PC-9 (cell line): ENCODE measurements around the gene DNAH14. TPM values are rescaled to one million over a fixed set of nuclear protein-coding genes. Genes with fewer than 3 reads are reported as not detected.

Source experiments
- BruUV-seq: library from RNA; stranded (reverse); fragments of 400-500 nt; replicated peaks from 2 replicates; lab custom pipeline; 2021; lab: Mats Ljungman, UMichigan
- CTCF ChIA-PET: fragments of 300-600 bp; sonication (Branson Sonifier 250); formaldehyde crosslinking; loops from one replicate; lab custom pipeline; 2022; ENCODE audit warnings: antibody characterized with exemption; lab: Charles Lee
- POLR2A ChIA-PET: fragments of 300-600 bp; sonication (Branson Sonifier 250); formaldehyde crosslinking; loops from one replicate; lab custom pipeline; 2022; ENCODE audit warnings: antibody characterized with exemption; ENCODE audit not compliant: unreplicated experiment; lab: Charles Lee
- DNase-seq, 2 experiments: peaks; one replicate each; pipeline versions ENCODE4 v3.0.0 to v3.0.0-alpha.2; 2015 to 2022; ENCODE audit warnings: mixed read lengths in 1 of 2
- H2AFZ ChIP-seq: fragments of 200-600 bp; sonication (generic); 2 replicates; pipeline ENCODE4 v1.8.1; 2017; ENCODE audit warnings: antibody characterized with exemption
- H3F3A ChIP-seq: fragments of 200-600 bp; sonication (generic); 2 replicates; pipeline ENCODE4 v1.8.1; 2017; ENCODE audit warnings: antibody characterized with exemption, mild to moderate bottlenecking, low read depth; ENCODE audit not compliant: insufficient read depth
- H3K27ac ChIP-seq: fragments of 200-600 bp; sonication (generic); 2 replicates; pipeline ENCODE4 v1.6.1; 2016; ENCODE audit warnings: mixed run types
- H3K27me3 ChIP-seq: fragments of 200-600 bp; sonication (generic); 2 replicates; pipeline ENCODE4 v1.6.1; 2016; ENCODE audit warnings: low read depth, mixed run types; ENCODE audit not compliant: insufficient read depth
- H3K36me3 ChIP-seq: fragments of 200-600 bp; sonication (generic); 2 replicates; pipeline ENCODE4 v1.6.1; 2016; ENCODE audit warnings: low read depth, mixed run types
- H3K4me1 ChIP-seq: fragments of 200-600 bp; sonication (generic); replicated peaks from 2 replicates; pipeline ENCODE4 v1.6.1; 2016; ENCODE audit warnings: mixed run types; ENCODE audit not compliant: insufficient read depth
- H3K4me2 ChIP-seq: fragments of 200-600 bp; sonication (generic); 2 replicates; pipeline ENCODE4 v1.6.1; 2017; ENCODE audit warnings: mixed run types
- H3K4me3 ChIP-seq: fragments of 200-600 bp; sonication (generic); 2 replicates; pipeline ENCODE4 v1.6.1; 2016; ENCODE audit warnings: mixed run types
- H3K79me2 ChIP-seq: fragments of 200-600 bp; sonication (generic); 2 replicates; pipeline ENCODE4 v1.6.1; 2017; ENCODE audit warnings: low read depth, mixed run types
- H3K9me2 ChIP-seq: fragments of 200-600 bp; sonication (generic); 2 replicates; pipeline ENCODE4 v1.8.1; 2017; ENCODE audit warnings: mild to moderate bottlenecking; ENCODE audit not compliant: insufficient read depth
- H3K9me3 ChIP-seq: fragments of 200-600 bp; sonication (generic); 2 replicates; pipeline ENCODE4 v1.8.1; 2016; ENCODE audit warnings: low read depth; ENCODE audit not compliant: insufficient read depth
- H4K20me1 ChIP-seq: fragments of 200-600 bp; sonication (generic); 2 replicates; pipeline ENCODE4 v1.8.1; 2017; ENCODE audit not compliant: insufficient read depth
- EZH2 ChIP-seq: fragments of 200-600 bp; sonication (generic); IDR thresholded peaks from 2 replicates; pipeline ENCODE4 v1.8.0; 2017; ENCODE audit warnings: antibody characterized with exemption, low read depth
- intact Hi-C: fragments of 100-400 bp; cut with micrococcal nuclease; formaldehyde crosslinking; loops from one replicate; pipeline ENCODE4 v1.10.0; 2022; ENCODE audit not compliant: unreplicated experiment
- total RNA-seq: library from RNA; stranded (reverse); gene quantifications from 2 replicates; pipeline ENCODE4 v1.2.3, GENCODE V29; 2021
- TF ChIP-seq, protein P1 (sequence below): fragments of 200-600 bp; sonication (generic); conservative IDR thresholded peaks from 2 replicates; pipeline ENCODE4 v1.6.1; 2017; ENCODE audit warnings: mixed run types, antibody characterized with exemption, mild to moderate bottlenecking, moderate library complexity

Gene DNAH14
- total RNA-seq, 1 experiment from 2014 or later, result 48.8 TPM

DNA sequence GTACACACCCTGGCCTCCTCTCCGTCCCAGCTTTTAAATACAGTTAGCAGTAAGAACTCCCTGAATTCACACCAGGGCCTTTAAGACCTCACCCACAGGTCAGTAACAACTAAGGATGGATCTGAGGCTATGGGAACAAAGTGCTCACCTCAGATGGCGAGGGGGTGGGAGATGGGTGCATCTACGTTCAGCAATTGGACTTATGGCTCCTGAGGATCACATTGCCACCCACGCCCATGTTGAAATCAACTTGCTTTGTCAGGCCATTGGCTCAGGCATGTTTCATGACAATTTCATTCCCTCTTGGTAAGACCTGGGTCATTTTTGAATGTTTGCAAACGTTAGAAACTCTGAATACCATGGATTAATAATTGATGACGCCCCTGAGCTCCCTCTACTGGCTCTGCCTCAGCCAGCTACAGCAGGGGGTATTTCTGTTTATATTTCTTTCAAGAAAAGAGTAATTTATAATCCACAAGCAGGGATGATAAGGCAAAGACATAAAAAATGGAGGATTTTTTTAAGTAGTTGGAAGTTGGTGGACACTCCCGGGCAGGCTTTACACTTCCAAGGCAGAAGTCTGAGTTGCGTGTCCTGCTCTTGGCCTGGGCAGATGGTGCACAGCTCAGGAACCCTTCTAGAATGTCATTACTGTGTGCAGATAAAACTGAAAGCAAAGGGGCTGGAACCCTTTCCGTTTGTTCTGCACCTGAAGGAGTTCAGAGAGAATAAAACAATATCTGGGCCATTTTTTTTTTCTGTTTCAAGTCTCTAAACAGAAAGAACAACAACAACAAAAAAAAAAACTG is 512.0 kb downstream of the DNAH14 start:
- Histone ChIP-seq H3K27ac (no peak overlapping the region), H3K9me2 (no peaks in the 10 kb centered on the region), H2AFZ (no peak overlapping the region), H3K4me1 (peaks cover 24% of the 10 kb centered on the region), H3F3A (peaks cover 19% of the 10 kb centered on the region), H3K27me3 (no peaks in the 10 kb centered on the region), H4K20me1 (no peaks in the 10 kb centered on the region), H3K36me3 (no peaks in the 10 kb centered on the region), H3K4me3 (no peak overlapping the region), H3K4me2 (no peak overlapping the region), H3K9me3 (no peaks in the 10 kb centered on the region), H3K79me2 (no peaks in the 10 kb centered on the region)
- BruUV-seq, result no TSS peak
- ChIA-PET CTCF (interaction anchor here (0.7 to 1.6 kb wide), 3 partner anchors 13 to 24 kb away, joined by 4 to 11 read pairs (median 5); partner anchors contain the start of gene LBR), POLR2A (interaction anchor here (0.6 kb wide), 2 partner anchors 98 to 103 kb away, joined by 3 to 5 read pairs; no protein-coding TSS in a partner anchor)
- intact Hi-C loops, result no loop called here
- TF ChIP-seq EZH2, result no peak
- TF ChIP-seq, protein P1, sequence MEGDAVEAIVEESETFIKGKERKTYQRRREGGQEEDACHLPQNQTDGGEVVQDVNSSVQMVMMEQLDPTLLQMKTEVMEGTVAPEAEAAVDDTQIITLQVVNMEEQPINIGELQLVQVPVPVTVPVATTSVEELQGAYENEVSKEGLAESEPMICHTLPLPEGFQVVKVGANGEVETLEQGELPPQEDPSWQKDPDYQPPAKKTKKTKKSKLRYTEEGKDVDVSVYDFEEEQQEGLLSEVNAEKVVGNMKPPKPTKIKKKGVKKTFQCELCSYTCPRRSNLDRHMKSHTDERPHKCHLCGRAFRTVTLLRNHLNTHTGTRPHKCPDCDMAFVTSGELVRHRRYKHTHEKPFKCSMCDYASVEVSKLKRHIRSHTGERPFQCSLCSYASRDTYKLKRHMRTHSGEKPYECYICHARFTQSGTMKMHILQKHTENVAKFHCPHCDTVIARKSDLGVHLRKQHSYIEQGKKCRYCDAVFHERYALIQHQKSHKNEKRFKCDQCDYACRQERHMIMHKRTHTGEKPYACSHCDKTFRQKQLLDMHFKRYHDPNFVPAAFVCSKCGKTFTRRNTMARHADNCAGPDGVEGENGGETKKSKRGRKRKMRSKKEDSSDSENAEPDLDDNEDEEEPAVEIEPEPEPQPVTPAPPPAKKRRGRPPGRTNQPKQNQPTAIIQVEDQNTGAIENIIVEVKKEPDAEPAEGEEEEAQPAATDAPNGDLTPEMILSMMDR, result no peak; the same call in 1 of the 2 replicates
- no peak for DNase-seq

DNA sequence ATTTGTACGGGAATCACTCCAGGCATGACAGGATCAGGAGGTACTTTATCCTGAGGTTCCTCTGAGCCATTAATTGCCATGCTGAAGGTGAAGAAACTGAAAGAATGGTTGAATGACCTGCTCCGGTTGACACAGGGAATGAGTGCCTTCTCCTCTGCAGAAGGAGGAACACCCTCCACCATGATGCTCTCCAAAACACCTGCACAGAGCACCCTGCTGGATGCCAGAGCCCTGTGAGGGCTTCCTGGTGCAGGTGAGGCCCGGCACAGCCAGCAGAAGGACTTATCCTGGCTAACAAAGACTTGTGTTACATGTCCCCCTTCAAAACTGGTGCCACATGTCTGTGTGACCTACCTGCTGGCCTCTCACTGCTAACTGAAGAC is 512.6 kb downstream of the DNAH14 start:
- Histone ChIP-seq H3K4me1 (peaks cover 30% of the 10 kb centered on the region), H3K36me3 (no peaks in the 10 kb centered on the region), H3K4me2 (no peak overlapping the region), H3K9me3 (no peaks in the 10 kb centered on the region), H2AFZ (no peak overlapping the region), H4K20me1 (no peaks in the 10 kb centered on the region), H3K27me3 (no peaks in the 10 kb centered on the region), H3K4me3 (no peak overlapping the region), H3F3A (peaks cover 25% of the 10 kb centered on the region), H3K9me2 (no peaks in the 10 kb centered on the region), H3K27ac (no peak overlapping the region), H3K79me2 (no peaks in the 10 kb centered on the region)
- no peak for DNase-seq
- intact Hi-C loops, result no loop called here
- ChIA-PET CTCF (interaction anchor here (0.8 kb wide), 1 partner anchor 23 kb away, joined by 5 read pairs; no protein-coding TSS in a partner anchor), POLR2A (no interaction called here)
- no TSS peak for BruUV-seq
- no peak for TF ChIP-seq EZH2
- TF ChIP-seq, protein P1, result no peak

DNA sequence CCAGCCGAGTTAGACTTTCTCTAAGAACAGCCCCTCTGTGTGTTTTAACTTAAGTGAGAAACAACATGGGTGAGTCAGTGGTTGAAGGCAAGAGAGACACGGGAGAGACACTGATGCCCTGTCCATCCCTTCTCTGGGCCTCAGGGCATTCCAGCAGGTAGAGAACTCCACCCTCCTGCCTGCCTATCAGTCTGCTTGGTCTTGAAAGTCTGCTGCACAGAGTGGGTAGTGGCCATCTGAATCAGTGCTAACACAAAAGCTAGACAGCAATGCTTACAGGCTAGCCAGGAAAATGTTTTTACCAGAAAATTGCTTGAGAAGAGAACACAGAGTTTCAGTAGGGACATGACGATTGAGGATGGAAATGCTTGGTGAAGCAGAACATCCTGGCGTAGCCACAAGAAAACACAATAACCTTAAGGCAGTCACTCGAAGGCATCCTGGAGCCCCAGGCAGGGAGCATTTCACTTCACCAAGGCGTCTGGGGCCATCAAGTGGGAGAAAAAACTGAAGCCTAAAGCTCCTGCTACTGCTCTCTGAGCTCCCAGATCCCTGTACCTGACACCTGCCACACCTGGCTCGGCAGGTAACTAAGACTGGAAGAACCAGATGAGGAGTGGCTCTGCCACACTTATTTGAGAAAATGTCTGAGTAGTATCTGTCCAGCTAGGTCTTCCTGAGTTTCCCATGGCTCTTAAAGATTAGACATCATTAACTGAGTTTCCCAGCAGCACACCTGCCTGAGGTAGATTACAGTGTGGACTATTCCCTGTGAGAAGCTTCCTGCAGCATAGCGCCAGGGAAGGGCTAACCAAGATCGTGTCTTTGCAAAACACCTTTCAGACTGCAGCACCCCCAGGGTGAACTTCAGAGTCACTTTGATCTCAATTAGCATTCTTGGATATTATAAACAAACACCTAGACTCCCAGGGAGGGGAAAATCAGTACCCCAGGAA is 516.4 kb downstream of the DNAH14 start:
- DNase-seq, result peak; percentile 73 to 94
- no peak overlapping the region for H2AFZ ChIP-seq

More for the DNA sequence above, 516.4 kb downstream of the DNAH14 start:
- H3K27me3 ChIP-seq, result no peaks in the 10 kb centered on the region
- ChIA-PET CTCF (interaction anchor here (0.7 to 1.2 kb wide), 3 partner anchors 19 to 619 kb away, joined by 3 to 4 read pairs (median 3); no protein-coding TSS in a partner anchor), POLR2A (interaction anchor here (0.5 to 1.2 kb wide), 8 partner anchors 8 to 1741 kb away, joined by 3 to 22 read pairs (median 5); partner anchors contain the start of gene TMEM63A)
- no peaks in the 10 kb centered on the region for H3K79me2 ChIP-seq
- intact Hi-C loops, result loop anchor here (1.0 to 5.0 kb wide), 3 partner anchors 14 to 1744 kb away; partner anchors contain the start of gene LBR
- H4K20me1 ChIP-seq, result no peaks in the 10 kb centered on the region
- H3K27ac ChIP-seq, result peak overlapping the region; percentile 95
- no peaks in the 10 kb centered on the region for H3K9me2 ChIP-seq
- H3K4me1 ChIP-seq, result peaks cover 67% of the 10 kb centered on the region
- H3K4me3 ChIP-seq, result peak overlapping the region; percentile 30; the same call in 1 of the 2 replicates
- H3K4me2 ChIP-seq, result peak overlapping the region; percentile 73
- no peaks in the 10 kb centered on the region for H3K36me3 ChIP-seq
- no peak for TF ChIP-seq EZH2
- TF ChIP-seq, protein P1, result no peak
- no peaks in the 10 kb centered on the region for H3K9me3 ChIP-seq
- H3F3A ChIP-seq, result peaks cover 60% of the 10 kb centered on the region
- BruUV-seq, result TSS peak; percentile 75
